ENCODE data around the gene RPTOR. TPM values are rescaled to one million over a fixed set of nuclear protein-coding genes. Genes with fewer than 3 reads are reported as not detected.
A peak's percentile ranks its signal among the peaks of the same experiment; 100 is the strongest.

RPTOR gene
- total RNA-seq, 4 donors from 2014 or later = 47.6 to 56.9 (median 55.4) TPM

DNA sequence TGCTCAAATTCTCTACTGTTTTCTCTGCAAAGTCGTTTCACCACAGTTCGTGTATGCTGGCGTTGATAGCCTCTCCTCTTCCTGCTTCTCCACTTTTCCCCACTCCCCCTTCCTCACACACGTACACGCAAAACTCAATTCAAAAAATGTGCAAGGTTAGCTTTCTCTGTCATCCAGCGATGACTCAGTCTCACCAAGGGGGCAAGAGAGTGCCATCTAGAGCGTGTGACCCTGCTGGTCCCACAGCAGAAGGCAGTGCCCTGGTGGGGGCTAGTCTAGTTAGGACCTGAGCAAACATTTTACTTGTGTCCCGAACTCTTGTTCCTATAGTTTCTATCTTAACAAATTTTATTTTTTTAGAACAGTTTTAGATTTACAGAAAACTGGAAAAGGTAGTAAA lies 325.8 kb downstream of the RPTOR start:
- no peaks in the 10 kb centered on the region for H3K9me3 ChIP-seq
- no peak overlapping the region for H3K4me3 ChIP-seq
- peaks cover 23 to 24% of the 10 kb centered on the region in 2 donors for H3K4me1 ChIP-seq
- H3K36me3 ChIP-seq = no peaks in the 10 kb centered on the region
- DNase-seq = no peak
- intact Hi-C loops (cut with DNase I; ENCODE audit: low total_unique reads) (no loop called here), in situ Hi-C loops (cut with MboI; ENCODE audit: low sequenced_read_pairs in 4 of 4) (no loop called here)
- no peak overlapping the region for H3K27ac ChIP-seq
- TF ChIP-seq, protein P1, sequence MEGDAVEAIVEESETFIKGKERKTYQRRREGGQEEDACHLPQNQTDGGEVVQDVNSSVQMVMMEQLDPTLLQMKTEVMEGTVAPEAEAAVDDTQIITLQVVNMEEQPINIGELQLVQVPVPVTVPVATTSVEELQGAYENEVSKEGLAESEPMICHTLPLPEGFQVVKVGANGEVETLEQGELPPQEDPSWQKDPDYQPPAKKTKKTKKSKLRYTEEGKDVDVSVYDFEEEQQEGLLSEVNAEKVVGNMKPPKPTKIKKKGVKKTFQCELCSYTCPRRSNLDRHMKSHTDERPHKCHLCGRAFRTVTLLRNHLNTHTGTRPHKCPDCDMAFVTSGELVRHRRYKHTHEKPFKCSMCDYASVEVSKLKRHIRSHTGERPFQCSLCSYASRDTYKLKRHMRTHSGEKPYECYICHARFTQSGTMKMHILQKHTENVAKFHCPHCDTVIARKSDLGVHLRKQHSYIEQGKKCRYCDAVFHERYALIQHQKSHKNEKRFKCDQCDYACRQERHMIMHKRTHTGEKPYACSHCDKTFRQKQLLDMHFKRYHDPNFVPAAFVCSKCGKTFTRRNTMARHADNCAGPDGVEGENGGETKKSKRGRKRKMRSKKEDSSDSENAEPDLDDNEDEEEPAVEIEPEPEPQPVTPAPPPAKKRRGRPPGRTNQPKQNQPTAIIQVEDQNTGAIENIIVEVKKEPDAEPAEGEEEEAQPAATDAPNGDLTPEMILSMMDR (IDR thresholded peaks at IDR 0.05 in 4 of 5, conservative IDR thresholded peaks at IDR 0.05 in 1 of 5) = no peak
- TF ChIP-seq POLR2A (IDR thresholded peaks at IDR 0.05) = no peak
- H3K27me3 ChIP-seq = no peaks in the 10 kb centered on the region
- ATAC-seq = no peak

DNA sequence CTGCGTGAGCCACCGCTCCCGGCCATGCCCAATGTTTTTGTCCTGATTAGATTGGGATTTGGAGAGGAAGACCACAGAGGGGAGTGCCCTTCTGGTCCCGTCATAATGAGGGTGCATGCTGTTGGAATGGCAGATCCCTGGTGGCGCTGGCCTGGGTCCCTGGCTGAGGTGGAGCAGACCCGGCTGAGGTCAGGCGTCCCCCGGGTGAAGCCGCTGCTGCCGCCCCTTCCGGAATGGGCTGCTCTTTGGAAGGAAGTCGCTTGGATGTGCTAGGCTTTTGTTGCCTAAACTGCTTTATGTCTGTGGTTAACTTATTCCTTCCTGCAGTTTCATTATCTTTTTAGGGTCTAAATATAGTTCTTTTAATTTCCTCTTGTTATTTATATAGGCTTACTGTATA lies 326.7 kb downstream of the RPTOR start:
- no peaks in the 10 kb centered on the region for H3K9me3 ChIP-seq
- intact Hi-C loops (cut with DNase I; ENCODE audit: low total_unique reads) = no loop called here
- H3K36me3 ChIP-seq = no peaks in the 10 kb centered on the region
- H3K27ac ChIP-seq = no peak overlapping the region
- in situ Hi-C loops (cut with MboI; ENCODE audit: low sequenced_read_pairs in 4 of 4) = no loop called here
- no peak for ATAC-seq
- H3K27me3 ChIP-seq = no peaks in the 10 kb centered on the region
- H3K4me1 ChIP-seq = peaks cover 20 to 24% of the 10 kb centered on the region in 2 donors
- H3K4me3 ChIP-seq = no peak overlapping the region
- peak in 1 of 2 donors; percentile 10 for DNase-seq
- TF ChIP-seq POLR2A (IDR thresholded peaks at IDR 0.05) = no peak
- TF ChIP-seq, protein P1 (IDR thresholded peaks at IDR 0.05 in 4 of 5, conservative IDR thresholded peaks at IDR 0.05 in 1 of 5) = no peak

DNA sequence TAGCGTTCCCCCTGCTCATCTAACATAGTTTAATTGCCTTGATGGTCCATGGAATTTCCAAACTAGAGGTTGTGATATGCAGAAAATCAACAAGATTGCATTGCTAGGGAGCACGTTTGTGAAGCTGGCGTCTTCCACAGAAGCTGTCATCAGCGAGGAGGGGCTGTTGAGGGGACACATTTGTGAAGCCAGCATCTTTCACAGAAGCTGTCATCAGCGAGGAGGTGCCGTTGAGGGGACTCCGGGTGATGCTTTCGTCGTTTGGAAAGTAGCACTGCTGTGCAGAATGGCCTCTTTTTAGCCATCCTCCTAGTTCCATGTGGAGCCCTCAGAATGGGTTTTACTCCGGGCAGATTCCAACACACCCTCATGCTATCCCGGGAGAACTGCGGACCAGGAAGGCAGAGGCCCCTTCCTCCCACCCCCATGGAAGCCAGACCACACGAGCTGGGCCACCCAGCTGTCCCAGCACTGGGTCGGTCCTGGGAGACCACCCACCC lies 327.4 kb downstream of the RPTOR start:
- peaks cover 17 to 24% of the 10 kb centered on the region in 2 donors for H3K4me1 ChIP-seq
- no peaks in the 10 kb centered on the region for H3K9me3 ChIP-seq
- H3K36me3 ChIP-seq = no peaks in the 10 kb centered on the region
- H3K27me3 ChIP-seq = no peaks in the 10 kb centered on the region
- ATAC-seq = no peak
- in situ Hi-C loops (cut with MboI; ENCODE audit: low sequenced_read_pairs in 4 of 4) (no loop called here), intact Hi-C loops (cut with DNase I; ENCODE audit: low total_unique reads) (no loop called here)
- TF ChIP-seq POLR2A (IDR thresholded peaks at IDR 0.05) = no peak
- TF ChIP-seq, protein P1 (IDR thresholded peaks at IDR 0.05 in 4 of 5, conservative IDR thresholded peaks at IDR 0.05 in 1 of 5) = no peak
- peak overlapping the region in 1 of 4 donors; percentile 90 for H3K27ac ChIP-seq
- peak in 1 of 2 donors; percentile 9 for DNase-seq
- no peak overlapping the region for H3K4me3 ChIP-seq

GRCh38 chr17:80872501-80873306 lies 328.1 kb downstream of the RPTOR start:
- intact Hi-C loops (cut with DNase I; ENCODE audit: low total_unique reads) = no loop called here

More at GRCh38 chr17:80872501-80873306, 328.1 kb downstream of the RPTOR start:
- no peaks in the 10 kb centered on the region for H3K9me3 ChIP-seq
- in situ Hi-C loops (cut with MboI; ENCODE audit: low sequenced_read_pairs in 4 of 4) = no loop called here
- peaks cover 21 to 25% of the 10 kb centered on the region in 2 donors for H3K4me1 ChIP-seq
- H3K4me3 ChIP-seq = no peak overlapping the region
- TF ChIP-seq, protein P1 (IDR thresholded peaks at IDR 0.05 in 4 of 5, conservative IDR thresholded peaks at IDR 0.05 in 1 of 5) = no peak
- TF ChIP-seq POLR2A (IDR thresholded peaks at IDR 0.05) = no peak
- no peaks in the 10 kb centered on the region for H3K27me3 ChIP-seq
- ATAC-seq = peak in 1 of 2 donors; percentile 15
- DNase-seq = peak in 1 of 2 donors; percentile 25
- H3K36me3 ChIP-seq = no peaks in the 10 kb centered on the region
- H3K27ac ChIP-seq = peak overlapping the region; percentile 73 to 90 (median 85)

Data from gastrocnemius medialis (tissue), 4 donors.